GM12878 (cell line): ENCODE measurements around the gene POLR1A. TPM values are rescaled to one million over a fixed set of nuclear protein-coding genes. Genes with fewer than 3 reads are reported as not detected.

Experiments used
- ATAC-seq: fragments of 200-7000 bp; cut with Tn5 transposase; 3 replicates; pipeline ENCODE4 v1.9.1; 2020; ENCODE audit warnings: mild to moderate bottlenecking, moderate library complexity
- BruUV-seq: library from RNA; stranded (reverse); fragments of 400-500 nt; replicated peaks from 2 replicates; lab custom pipeline; 2021; lab: Mats Ljungman, UMichigan
- CTCF ChIA-PET: fragments of 300-600 bp; sonication (Branson Sonifier 250); formaldehyde crosslinking; extraction: SDS; loops from one replicate; lab custom pipeline; 2021; ENCODE audit warnings: inconsistent platforms; lab: Yijun Ruan, JAX
- POLR2A ChIA-PET: fragments of 350-600 bp; formaldehyde crosslinking; extraction: SDS; loops from one replicate; lab custom pipeline; 2021; ENCODE audit warnings: inconsistent platforms; lab: Charles Lee
- RAD21 ChIA-PET: fragments of 300-600 bp; sonication (Branson Sonifier 250); formaldehyde crosslinking; loops from one replicate; lab custom pipeline; 2023; ENCODE audit warnings: antibody characterized with exemption; ENCODE audit not compliant: unreplicated experiment; lab: Charles Lee
- SMC1A ChIA-PET: fragments of 300-600 bp; sonication (Branson Sonifier 250); formaldehyde crosslinking; loops from one replicate; lab custom pipeline; 2023; ENCODE audit not compliant: unreplicated experiment, uncharacterized antibody; lab: Charles Lee
- DNase-seq: peaks from one replicate; pipeline ENCODE4 v3.0.0-alpha.2; 2011; ENCODE audit warnings: low read depth, low spot score
- FAIRE-seq: peaks from 3 replicates; lab custom pipeline; 2011; peaks lifted over from hg19 to GRCh38; lab: Jason Lieb, UNC
- H2AFZ ChIP-seq: 2 replicates; pipeline ENCODE4 v1.6.0; 2011; ENCODE audit warnings: low read depth, low read length, control low read depth; ENCODE audit not compliant: control insufficient read depth
- H3K27ac ChIP-seq: 2 replicates; pipeline ENCODE4 v1.5.1; 2011; ENCODE audit warnings: control low read depth; ENCODE audit not compliant: control insufficient read depth, insufficient read depth
- H3K27me3 ChIP-seq, 2 experiments: replicated peaks in 1 of 2; 2 replicates each; pipeline versions ENCODE4 v1.6.0 to v1.6.1; 2011; ENCODE audit warnings: low read length in 1 of 2; ENCODE audit not compliant: control insufficient read depth in 2 of 2, insufficient read depth in 2 of 2
- H3K36me3 ChIP-seq, 2 experiments: 2 replicates each; pipeline ENCODE4 v1.5.1; 2011; ENCODE audit warnings: low read length in 1 of 2; ENCODE audit not compliant: control insufficient read depth in 2 of 2, insufficient read depth in 2 of 2
- H3K4me1 ChIP-seq: 2 replicates; pipeline ENCODE4 v1.6.1; 2011; ENCODE audit warnings: mild to moderate bottlenecking, low read length, moderate library complexity, mixed read lengths; ENCODE audit not compliant: control insufficient read depth, insufficient read depth
- H3K4me2 ChIP-seq: 2 replicates; pipeline ENCODE4 v1.6.0; 2011; ENCODE audit warnings: control low read depth; ENCODE audit not compliant: control insufficient read depth, insufficient read depth
- H3K4me3 ChIP-seq: fragments of 200-600 bp; sonication (generic); 2 replicates; pipeline ENCODE4 v1.5.1; 2016
- H3K79me2 ChIP-seq: 2 replicates; pipeline ENCODE4 v1.6.0; 2011; ENCODE audit warnings: low read length; ENCODE audit not compliant: control insufficient read depth, insufficient read depth
- H3K9ac ChIP-seq: 2 replicates; pipeline ENCODE4 v1.8.0; 2011; ENCODE audit warnings: low read length, control low read depth, mixed read lengths; ENCODE audit not compliant: control insufficient read depth, insufficient read depth
- H3K9me3 ChIP-seq: replicated peaks from 3 replicates; pipeline ENCODE4 v1.5.1; 2011; ENCODE audit warnings: mild to moderate bottlenecking, low read length; ENCODE audit not compliant: control insufficient read depth, insufficient read depth
- H4K20me1 ChIP-seq: 2 replicates; pipeline ENCODE4 v1.6.0; 2011; ENCODE audit not compliant: control insufficient read depth, insufficient read depth
- ASH2L ChIP-seq: fragments of 300-600, 200-600 bp; sonication (generic); IDR thresholded peaks from 2 replicates; pipeline ENCODE4 v1.6.1; 2017; ENCODE audit warnings: low read depth, mild to moderate bottlenecking, borderline replicate concordance
- ATF3 ChIP-seq: IDR thresholded peaks from 2 replicates; pipeline ENCODE4 v1.6.1; 2011; ENCODE audit warnings: low read depth, mild to moderate bottlenecking, low read length, moderate library complexity, borderline replicate concordance; ENCODE audit errors: extremely low read depth
- IKZF2 ChIP-seq, 2 experiments: fragments of 450-650 bp; IDR thresholded peaks; 2 replicates each; pipeline ENCODE4 v1.6.1; 2017; ENCODE audit warnings: mild to moderate bottlenecking in 2 of 2, moderate library complexity in 2 of 2
- KAT2A ChIP-seq: conservative IDR thresholded peaks from 2 replicates; pipeline ENCODE4 v1.6.1; 2011; ENCODE audit warnings: low read depth, low read length; ENCODE audit not compliant: control insufficient read depth
- POLR2AphosphoS5 ChIP-seq: IDR thresholded peaks from 2 replicates; pipeline ENCODE4 v1.6.1; 2011; ENCODE audit warnings: mild to moderate bottlenecking, low read length, inconsistent platforms
- RBBP5 ChIP-seq: fragments of 200-600 bp; sonication (generic); conservative IDR thresholded peaks from 2 replicates; pipeline ENCODE4 v1.6.1; 2016
- RCOR1 ChIP-seq: conservative IDR thresholded peaks from 2 replicates; pipeline ENCODE4 v1.6.1; 2012; ENCODE audit warnings: low read depth, low read length, improper control_type of control experiment
- SUPT20H ChIP-seq: IDR thresholded peaks from 2 replicates; pipeline ENCODE4 v1.6.1; 2011; ENCODE audit warnings: low read depth, mild to moderate bottlenecking, low read length, moderate library complexity, borderline replicate concordance; ENCODE audit not compliant: control insufficient read depth
- USF2 ChIP-seq: IDR thresholded peaks from 2 replicates; pipeline ENCODE4 v1.6.1; 2011; ENCODE audit warnings: low read depth, low read length, improper control_type of control experiment, borderline replicate concordance
- WGBS: methylation state at CpG from one replicate; pipeline ENCODE4 v1.1.6; 2016; ENCODE audit warnings: low lambda C conversion rate; ENCODE audit not compliant: insufficient replicate concordance, insufficient coverage; ENCODE audit errors: missing lambda C conversion rate; 5-methylcytosine and 5-hydroxymethylcytosine counted together
- in situ Hi-C: fragments of 300-500 bp; cut with MboI; formaldehyde crosslinking; loops from 9 replicates; pipeline ENCODE4 v1.14.3; 2018; ENCODE audit warnings: mixed read lengths
- intact Hi-C: fragments of 100-400 bp; cut with micrococcal nuclease; formaldehyde crosslinking; loops from one replicate; pipeline ENCODE4 v1.14.2; 2022; ENCODE audit not compliant: unreplicated experiment
- polyA plus RNA-seq, 11 experiments: library from polyadenylated mRNA; depleted of rRNA in 4 of 11; unstranded in 6 of 11; stranded (reverse) in 5 of 11; fragments of >200 nt; fragmentation: Nextera tagmentation in 4 of 11; fragmentation: Illumina TruSeq in 1 of 11; extraction: Ambion mirVana in 4 of 11; extraction: Trizol in 1 of 11; gene quantifications; 1 replicate in 1 of 11; 2 replicates in 10 of 11; pipeline versions ENCODE4 v1.2.1 to v1.2.3, GENCODE V29; 2011 to 2016; ENCODE audit warnings: inconsistent platforms in 2 of 11, missing spikeins in 2 of 11, low read depth in 1 of 11
- total RNA-seq, 4 experiments: library from RNA; depleted of rRNA in 3 of 4; stranded (reverse); fragments of >200 nt in 3 of 4; fragmentation: Illumina TruSeq in 1 of 4; extraction: Trizol in 1 of 4; gene quantifications; 2 replicates each; pipeline versions ENCODE4 v1.2.1 to v1.2.3, GENCODE V29; 2013 to 2021

Gene POLR1A
- total and polyA plus RNA-seq, 10 of the 15 experiments (the other 5 are each of a cell fraction or from before 2014, with no cell fraction given) = 2.1 to 53.9 (median 17.8) TPM

- TF ChIP-seq USF2 (no peak), POLR2AphosphoS5 (no peak), SUPT20H (no peak), ASH2L (no peak), RBBP5 (no peak), ATF3 (no peak), IKZF2 (IDR thresholded peaks at IDR 0.05) (peak; percentile 39; a peak in 2 of 4 replicates)
Measured at GRCh38 chr2:86072271-86072858, 33.3 kb downstream of the POLR1A start (continued).

GRCh38 chr2:86070868-86071267, 34.8 kb downstream of the POLR1A start:
- TF ChIP-seq KAT2A = no peak
- TF ChIP-seq RCOR1 = no peak

More at GRCh38 chr2:86070868-86071267, 34.8 kb downstream of the POLR1A start:
- ChIA-PET CTCF (interaction anchor here (1.1 to 2.5 kb wide), 5 partner anchors 9 to 257 kb away, joined by 3 to 12 read pairs (median 4); no protein-coding TSS in a partner anchor), SMC1A (interaction anchor here (0.7 to 2.4 kb wide), 6 partner anchors 9 to 244 kb away, joined by 3 to 18 read pairs (median 3); no protein-coding TSS in a partner anchor), POLR2A (interaction anchor here (0.6 to 1.1 kb wide), 2 partner anchors 23 to 35 kb away, joined by 3 to 5 read pairs; no protein-coding TSS in a partner anchor), RAD21 (interaction anchor here (1.9 kb wide), 1 partner anchor 9 kb away, joined by 4 read pairs; no protein-coding TSS in a partner anchor)
- Histone ChIP-seq H3K4me3 (no peak overlapping the region), H3K36me3 (peaks cover 24 to 29% of the 10 kb centered on the region in 2 experiments), H3K9ac (no peak overlapping the region), H3K9me3 (no peaks in the 10 kb centered on the region; the same call in 2 of the 3 replicates), H3K79me2 (no peaks in the 10 kb centered on the region), H3K27me3 (no peaks in the 10 kb centered on the region), H3K4me2 (no peak overlapping the region), H3K4me1 (peaks cover 6% of the 10 kb centered on the region), H3K27ac (no peak overlapping the region), H4K20me1 (no peaks in the 10 kb centered on the region), H2AFZ (no peak overlapping the region)
- no peak for DNase-seq
- ATAC-seq = no peak
- in situ Hi-C loops = loop anchor here (10.0 kb wide), 1 partner anchor 336 kb away; no protein-coding TSS in a partner anchor
- intact Hi-C loops = no loop called here
- BruUV-seq = no TSS peak
- 78% methylated on average over 2 of the region's 2 CpGs for WGBS
- FAIRE-seq = no peak
